GM18505 (cell line): ENCODE data around the gene NKD1.

Experiments
- ATAC-seq: cut with Tn5 transposase; IDR thresholded peaks from one replicate; pipeline ENCODE4 v1.9.1; 2021; ENCODE audit not compliant: unreplicated experiment
- POLR2A ChIP-seq: IDR thresholded peaks from 4 replicates; pipeline ENCODE4 v1.6.1; 2011; ENCODE audit warnings: borderline replicate concordance; ENCODE audit not compliant: insufficient read depth, insufficient read length; ENCODE audit errors: extremely low read depth

NKD1 gene

GRCh38 chr16:50690177-50690576 is 142.0 kb downstream of the NKD1 start:
- TF ChIP-seq POLR2A = no peak

GRCh38 chr16:50692644-50692998 is 144.4 kb downstream of the NKD1 start:
- no peak for ATAC-seq
- TF ChIP-seq POLR2A = no peak

More at GRCh38 chr16:50690177-50690576, 142.0 kb downstream of the NKD1 start:
- ATAC-seq = no peak

DNA sequence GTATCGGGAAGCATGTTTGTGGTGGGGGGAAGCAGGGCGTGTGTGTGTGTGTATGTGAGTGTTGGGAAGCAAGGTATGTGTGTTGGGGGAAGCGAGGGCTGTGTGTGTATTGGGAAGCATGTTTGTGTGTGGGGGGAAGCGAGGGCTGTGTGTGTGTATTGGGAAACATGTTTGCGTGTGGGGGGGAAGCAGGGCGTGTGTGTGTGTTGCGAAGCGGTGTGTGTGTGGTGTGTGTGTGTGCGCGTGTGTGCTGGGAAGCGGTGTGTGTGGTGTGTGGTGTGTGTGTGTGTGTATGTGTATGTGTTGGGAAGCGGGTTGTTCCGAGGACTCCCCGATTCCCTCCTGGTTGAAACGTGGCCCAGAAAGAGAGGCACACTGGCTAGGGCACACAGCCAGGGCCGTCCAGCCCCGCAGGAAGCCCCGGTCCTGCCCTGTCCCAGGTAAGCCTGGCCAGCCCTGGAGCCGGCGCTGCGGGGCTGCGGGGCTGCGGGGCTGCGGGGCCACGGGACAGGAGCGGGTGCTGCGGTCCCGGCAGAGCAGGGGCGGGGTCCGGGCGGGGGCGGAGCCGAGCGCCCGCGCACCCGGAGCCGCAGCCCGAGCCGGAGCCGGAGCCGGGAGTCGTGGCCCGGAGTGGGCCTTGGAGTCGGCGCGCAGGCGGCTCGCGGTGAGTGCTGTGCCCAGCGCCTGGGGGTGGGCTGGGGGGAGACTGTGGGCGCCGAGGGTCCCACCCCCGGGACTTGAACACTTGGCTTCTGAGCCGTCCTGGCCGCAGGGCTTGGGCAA is 145.0 kb downstream of the NKD1 start, which contains the start of gene NOD2:
TSS of gene NOD2 (plus strand) at position 608 of the 783 bp plus-strand sequence. CDS start 5,890 bp downstream, outside the sequence.
- TF ChIP-seq POLR2A = peak; percentile 49
- ATAC-seq = no peak

- ATAC-seq = peak; percentile 25
- TF ChIP-seq POLR2A = no peak
Observed at GRCh38 chr16:50694206-50694605, 146.0 kb downstream of the NKD1 start.

DNA sequence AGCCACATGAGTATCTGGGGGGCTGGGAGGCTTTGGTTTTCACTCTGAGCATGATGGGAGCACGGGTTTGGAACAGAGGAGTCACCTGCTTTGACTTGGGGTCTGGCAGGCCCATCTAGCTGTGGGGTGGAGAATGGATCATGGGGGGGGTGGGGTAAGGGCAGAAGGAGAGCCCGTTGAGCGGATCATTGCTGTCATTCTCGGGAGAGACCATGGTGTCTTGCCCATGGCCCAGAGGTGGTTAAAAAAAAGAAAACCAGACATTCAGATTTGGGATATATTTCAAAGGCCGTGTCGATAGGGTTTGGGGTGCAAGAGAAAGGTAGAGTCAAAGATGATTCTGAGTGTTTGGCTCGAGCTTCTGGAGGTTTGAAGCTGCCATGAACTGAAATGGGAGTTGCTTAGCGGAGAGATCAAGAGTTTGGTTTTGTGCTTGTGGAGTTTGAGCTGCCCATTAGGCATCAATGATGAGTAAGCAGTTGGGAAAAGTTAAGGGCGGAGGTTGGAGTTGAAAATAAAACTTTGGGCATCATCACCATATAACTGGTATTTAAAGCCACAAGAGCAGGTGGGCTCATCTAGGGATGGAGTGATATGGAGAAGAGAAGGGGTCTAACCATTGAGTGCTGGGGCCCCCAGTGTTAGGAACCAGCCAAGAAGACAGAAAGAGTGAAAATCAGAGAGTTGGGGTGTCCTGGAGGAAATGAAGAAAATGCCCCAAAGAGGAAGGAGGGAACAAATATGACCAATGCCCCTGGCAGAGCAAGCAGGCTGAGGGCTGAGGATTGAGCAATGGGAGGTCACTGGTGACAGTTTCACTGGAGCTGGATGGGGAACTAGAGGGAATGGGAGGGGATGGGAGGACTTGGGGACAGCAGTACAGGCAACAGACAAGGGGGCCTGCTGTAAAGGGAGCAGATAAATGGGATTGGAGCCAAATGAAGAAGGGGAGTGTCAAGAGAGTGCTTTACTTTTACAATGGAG is 147.1 kb downstream of the NKD1 start:
- ATAC-seq = no peak
- no peak for TF ChIP-seq POLR2A

GRCh38 chr16:50696126-50696525 is 147.9 kb downstream of the NKD1 start:
- TF ChIP-seq POLR2A = no peak
- no peak for ATAC-seq

DNA sequence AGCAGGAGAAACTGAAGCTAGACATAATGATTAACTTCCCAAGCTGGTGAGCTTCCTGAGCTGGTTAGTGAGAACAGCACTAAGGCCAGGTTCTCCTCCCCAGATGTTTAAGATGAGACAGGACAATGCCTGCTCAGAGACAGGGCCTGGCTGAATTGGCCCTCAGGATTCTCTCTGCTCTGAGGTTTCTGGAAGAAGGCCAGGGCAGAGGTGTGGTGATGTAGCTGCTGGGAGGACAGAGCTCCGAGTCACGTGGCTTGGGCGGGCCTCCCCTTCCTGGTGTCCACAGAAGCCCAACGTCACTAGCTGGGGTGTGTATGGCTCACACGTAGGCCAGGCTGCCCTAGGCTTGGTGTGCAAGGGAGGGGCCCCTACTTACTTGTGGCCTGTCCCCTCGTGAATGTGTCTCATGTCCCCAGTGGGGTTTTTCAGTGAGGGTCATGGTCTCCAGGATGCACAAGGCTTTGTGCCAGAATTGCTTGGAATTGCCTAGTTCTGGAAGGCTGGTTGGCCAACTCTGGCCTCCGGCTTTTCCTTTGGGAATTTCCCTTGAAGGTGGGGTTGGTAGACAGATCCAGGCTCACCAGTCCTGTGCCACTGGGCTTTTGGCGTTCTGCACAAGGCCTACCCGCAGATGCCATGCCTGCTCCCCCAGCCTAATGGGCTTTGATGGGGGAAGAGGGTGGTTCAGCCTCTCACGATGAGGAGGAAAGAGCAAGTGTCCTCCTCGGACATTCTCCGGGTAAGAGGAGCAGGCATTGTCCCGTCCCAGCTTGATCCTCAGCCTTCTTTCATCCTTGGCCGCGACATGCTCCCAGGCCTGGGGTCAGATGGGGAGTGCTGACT is 148.6 kb downstream of the NKD1 start:
- ATAC-seq = peak; percentile 50

DNA sequence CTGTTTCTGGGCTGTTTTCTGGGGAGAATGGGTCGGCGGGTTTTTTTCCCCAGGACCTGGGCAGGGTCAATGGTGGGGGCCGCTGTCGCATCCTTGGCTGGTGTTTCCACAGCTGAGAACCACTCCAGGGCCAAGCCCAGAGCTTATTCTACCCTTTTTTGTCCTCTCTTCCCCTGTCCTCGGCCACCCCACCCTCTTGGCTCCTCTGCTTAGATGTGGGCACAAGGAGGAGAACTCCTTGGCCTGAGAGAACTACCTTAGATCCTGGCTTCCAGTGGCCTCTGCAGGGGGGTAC is 149.2 kb downstream of the NKD1 start:
- no peak for ATAC-seq

More for the DNA sequence above, 148.6 kb downstream of the NKD1 start:
- peak; percentile 60 for TF ChIP-seq POLR2A

GRCh38 chr16:50697881-50698767 is 149.9 kb downstream of the NKD1 start:
- peak; percentile 18 for TF ChIP-seq POLR2A
- peak; percentile 34 for ATAC-seq

More for the DNA sequence above, 149.2 kb downstream of the NKD1 start:
- TF ChIP-seq POLR2A = no peak
